GM18907 (cell line): Measurements from ENCODE around the gene ZCCHC2.

Experiments used
- ATAC-seq: cut with Tn5 transposase; IDR thresholded peaks from one replicate; pipeline ENCODE4 v1.9.1; 2021; ENCODE audit warnings: mild to moderate bottlenecking, moderate library complexity; ENCODE audit not compliant: unreplicated experiment

Gene ZCCHC2

DNA sequence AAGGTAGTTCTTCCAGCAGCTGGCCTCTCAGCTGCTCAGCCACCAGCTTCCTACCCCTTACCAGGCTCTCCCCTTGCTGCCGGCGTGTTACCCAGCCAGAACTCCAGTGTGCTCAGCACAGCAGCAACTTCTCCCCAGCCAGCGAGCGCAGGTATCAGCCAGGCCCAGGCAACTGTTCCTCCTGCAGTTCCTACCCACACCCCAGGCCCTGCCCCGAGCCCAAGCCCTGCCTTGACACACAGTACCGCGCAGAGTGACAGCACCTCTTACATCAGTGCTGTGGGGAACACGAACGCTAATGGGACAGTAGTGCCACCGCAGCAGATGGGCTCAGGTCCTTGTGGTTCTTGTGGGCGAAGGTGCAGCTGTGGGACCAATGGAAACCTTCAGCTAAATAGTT, 52.0 kb downstream of the ZCCHC2 start:
- ATAC-seq, result no peak

DNA sequence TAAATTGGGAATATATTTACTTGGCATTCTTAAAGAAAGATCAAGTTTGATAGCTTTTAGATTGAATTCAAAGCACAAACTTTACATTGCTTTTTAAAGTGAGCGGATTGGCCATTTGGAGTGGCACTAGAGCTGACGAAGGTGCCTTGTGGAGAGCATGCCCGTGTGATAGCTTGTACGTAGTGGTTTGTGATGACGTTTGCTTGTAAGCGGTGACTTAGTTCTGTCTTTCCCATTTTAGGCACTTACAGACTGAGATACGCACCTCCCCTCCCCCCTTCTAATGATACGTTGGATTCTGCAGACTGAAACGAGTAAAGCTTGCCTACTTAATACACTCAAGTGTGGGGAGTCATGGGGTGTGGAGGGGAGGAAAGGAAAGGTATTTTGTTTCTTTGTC, 53.4 kb downstream of the ZCCHC2 start:
- ATAC-seq, result no peak

DNA sequence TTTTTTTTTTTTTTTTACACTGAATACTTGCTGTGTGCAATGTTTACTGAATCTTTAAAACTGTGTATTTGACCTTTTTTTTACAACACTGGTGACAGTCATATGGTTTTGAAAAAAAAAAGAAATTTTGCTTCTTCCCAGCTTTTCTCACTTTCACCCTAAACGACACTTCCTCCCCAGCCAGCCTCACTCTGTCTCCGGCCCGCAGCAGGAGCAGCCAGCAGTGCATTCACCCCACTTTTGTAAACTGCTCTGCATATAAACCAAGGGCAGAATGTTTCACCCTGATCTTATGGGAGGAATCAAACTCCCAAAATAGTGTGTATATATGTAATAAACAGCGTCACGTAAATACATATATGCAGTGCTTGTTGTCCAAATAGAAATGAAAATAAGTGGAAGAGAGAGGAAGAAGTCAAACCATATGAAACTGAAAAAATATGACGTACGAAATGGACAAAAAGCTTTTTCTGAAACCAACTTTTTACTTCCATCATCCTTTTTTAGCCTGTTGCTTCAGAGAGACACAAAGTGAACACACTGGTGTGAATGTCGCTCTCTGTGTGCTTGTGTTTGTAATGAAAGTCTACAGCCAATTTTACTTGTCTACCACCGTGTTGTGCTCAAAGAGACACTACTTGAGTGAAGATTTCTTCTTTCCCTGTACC, 54.2 kb downstream of the ZCCHC2 start:
- ATAC-seq, result peak; percentile 60

DNA sequence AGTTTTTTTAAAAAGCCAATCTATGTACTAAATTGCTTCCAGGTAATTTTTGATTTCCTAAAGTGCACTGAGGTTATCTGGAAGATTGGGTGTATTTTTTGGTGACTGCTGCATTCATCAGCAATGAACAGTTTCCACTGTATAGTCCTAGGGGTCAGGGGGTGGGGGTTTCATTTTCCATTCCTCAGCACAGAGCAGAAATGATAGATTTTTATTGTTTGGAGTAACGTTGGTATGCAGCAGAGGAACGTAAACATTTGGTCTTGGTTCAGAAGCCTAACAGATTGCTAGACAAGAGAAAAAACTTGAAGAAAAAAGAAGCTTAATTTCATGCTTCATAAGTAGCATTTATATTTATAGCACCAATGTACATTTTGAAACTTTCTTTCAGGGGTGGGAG, 54.9 kb downstream of the ZCCHC2 start:
- no peak for ATAC-seq

DNA sequence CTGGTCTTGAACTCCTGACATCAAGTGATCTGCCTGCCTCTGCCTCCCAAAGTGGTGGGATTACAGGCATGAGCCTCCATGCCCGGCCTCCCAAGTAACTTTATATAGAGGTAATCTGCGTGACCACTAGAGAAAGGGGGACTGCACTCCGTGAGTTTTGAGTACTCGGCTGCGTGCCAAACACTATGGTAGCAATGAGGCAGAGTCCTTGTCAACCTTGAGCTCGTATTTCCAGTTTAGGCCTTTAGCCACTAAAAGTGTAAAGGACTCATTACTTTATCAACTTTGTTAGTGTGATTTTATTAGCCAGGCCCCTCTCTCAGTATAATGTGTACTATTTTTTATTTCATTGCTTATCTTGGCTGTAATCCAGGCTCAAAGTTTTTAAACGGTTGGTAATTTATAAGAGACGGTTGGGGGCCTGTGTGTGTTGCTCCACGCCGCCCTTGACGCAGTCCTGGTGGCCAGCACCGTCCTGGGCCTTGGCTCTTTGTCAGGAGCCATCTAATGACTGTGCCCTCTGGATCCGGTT, 56.2 kb downstream of the ZCCHC2 start:
- ATAC-seq, result no peak

DNA sequence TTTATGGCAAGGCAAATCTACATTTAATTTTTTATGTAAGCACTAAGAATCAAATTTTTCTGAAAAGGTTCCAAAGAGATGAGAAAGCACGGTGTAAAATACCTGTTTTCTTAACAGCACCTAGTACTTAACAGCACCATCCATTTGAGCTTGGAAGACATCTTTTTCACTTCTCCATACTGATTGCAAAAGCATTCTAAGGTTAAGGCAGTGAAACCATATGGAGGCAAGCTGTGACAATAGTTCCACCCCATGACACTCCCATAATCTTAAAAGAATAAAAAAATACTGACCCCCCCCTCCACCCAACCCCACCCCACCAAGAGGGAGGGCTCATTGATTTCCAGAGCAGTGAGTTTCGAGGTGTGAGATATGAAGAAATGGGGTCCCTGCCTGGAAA, 60.6 kb downstream of the ZCCHC2 start:
- ATAC-seq, result no peak

DNA sequence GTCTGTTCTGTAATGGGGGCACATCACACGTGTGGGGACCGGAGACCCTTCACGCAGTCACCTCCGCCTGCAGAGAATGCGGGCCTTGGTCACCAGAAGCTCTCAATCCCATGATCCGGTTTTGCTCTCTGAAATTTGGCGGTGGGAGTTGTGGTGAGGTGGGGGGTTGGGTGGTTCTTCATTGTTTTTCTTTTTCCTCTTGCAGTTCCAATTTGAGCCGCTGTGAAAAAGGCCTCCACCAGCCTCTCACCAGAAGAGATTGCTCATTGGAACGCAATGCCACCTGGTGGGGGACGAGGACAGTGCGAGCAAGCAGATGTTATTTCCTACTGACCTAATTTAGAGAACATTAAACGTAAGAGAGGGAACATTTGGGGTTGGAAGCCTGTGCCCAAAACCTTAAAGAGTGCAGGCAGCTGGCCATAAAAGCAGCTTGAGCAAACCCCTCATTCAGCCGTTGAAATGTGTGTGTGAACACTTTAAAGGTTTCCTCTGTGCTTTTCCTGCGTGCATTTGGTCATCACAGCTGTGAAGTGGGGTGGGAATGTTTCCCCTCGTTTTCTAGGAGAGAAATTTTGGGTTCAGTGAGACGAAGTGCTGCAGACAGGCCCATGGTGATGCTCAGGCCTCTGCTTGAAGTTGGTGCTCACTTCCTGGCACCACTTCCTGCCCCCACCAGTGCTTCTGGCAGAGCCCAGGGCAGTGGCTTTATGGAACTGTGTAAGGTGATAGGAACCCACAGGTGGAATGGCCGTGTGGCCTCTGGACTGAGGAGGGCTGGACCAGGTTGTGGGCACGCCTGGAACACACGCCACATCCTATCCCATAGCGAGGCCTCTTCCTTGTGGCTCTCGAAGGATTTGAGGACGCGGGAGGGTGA, 61.7 kb downstream of the ZCCHC2 start:
- peak; percentile 85 for ATAC-seq

DNA sequence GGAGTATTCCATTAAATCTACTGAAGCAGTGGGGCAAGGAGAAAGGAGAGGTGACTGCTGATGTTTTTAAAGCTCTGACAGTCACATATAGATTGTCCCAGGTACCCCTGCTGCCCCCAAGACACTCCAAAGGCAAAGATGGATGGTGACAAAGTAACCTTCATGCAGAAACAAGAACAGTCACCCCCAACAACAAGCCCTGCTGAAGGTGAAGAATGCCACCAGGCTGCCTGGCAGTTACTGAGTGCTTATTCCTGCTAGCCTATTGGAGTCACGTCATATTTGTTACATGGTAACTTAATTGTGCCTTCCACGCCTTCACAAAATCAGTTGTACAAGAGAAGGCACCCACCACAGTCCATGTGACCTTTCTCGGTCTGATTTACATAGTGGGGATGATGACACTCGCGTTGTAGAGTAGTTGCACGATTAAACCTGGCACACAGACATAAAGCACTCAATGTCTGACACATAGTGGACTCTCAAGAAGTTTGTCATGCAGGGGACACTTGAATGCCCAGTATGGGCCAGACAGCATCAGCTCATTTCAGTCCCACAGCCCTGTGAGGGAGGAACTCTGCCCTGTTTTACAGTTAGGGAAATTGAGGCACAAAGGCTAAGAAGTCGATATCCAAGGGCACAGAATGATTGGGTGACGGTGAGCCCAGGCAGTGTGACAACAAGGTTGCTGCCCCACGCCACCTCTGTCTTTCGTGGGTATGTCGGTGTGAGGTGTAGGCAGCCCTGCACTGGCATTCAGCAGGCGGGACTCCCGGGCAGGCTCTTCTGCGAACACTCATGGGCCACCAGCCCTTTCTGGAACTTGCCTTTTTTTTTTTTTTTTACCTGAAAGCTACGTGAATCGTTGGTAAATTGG, 62.7 kb downstream of the ZCCHC2 start:
- peak; percentile 35 for ATAC-seq

DNA sequence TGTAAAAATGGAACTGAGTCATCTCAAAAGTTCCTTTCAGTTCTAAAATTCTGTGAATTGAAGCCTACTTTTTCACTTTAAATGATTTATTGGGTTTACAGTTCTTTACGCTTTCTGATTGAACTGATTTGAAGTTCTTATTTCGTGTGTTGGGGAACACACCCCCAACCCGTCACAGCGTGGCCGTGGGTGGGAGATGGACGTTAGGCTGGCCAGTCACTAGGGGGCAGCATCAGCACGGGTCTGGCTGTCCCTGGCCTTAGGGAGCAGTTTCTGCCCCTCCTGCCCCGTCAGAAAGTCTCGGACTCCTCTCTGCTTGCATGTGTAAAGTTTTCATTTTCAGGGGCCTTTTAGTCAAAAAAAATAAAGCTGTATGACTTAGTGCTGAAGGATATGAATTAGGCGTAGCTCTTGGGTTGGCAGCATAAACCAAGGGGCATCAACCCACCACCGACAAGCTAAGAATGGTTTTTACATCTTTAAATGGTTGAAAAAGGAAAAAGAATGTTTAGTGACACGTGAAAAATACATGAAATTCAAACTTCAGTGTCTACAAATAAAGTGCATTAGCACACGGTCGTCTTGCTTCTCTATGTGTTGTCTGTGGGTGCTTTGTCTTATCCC, 63.4 kb downstream of the ZCCHC2 start:
- peak; percentile 65 for ATAC-seq

DNA sequence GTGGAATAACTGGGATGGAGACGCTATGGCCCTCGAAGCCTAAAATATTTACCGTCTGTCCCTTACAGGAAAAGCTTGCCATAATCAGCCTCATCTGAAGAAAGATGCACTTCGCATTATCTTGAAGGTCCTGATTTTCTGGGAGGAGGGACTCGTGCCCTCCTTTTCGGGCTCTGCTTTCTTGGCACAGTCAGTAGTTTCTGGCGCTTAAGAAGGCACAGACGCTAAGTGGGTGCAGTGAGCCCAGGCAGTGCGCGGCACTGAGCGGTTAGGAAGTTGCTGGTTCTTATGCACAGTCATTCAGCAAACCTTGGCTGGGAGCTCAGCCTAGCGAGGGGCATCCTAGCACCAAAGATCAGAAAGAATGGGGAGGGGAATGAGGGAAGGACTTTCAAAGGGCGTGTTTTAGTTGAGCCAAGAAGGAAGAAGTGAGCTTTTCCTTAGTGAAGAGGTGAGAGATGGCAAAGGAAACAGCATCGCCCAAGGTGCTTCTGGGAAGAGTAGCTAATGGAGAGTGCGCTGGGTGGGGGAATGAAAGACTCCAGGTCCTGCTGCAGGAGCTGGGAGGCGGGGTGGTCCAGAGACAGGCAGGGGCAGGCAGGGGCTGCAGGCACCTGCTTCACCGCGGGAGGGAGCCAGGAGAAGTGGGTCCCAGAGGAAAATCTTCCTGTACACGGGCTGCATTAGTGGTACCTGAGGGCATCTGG, 64.1 kb downstream of the ZCCHC2 start:
- no peak for ATAC-seq

DNA sequence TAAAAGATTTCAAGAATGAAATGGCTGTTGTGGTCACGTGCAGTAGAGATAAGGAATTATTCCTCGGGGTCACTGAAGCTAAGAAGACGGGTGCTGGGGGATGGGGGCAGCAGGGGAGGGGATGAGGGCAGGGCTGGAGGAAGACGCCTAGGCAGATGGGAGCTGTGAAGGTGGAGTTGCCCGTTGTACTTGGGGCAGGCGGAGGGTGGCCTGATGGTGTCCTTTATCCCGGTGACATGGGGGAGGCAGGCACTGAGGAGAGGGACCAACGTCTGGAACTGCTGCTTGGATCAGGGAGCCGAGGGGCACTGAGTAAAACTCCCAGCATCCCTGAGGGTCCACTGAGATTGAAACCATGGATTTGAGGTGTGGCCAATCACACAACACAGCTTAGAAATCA, 64.9 kb downstream of the ZCCHC2 start:
- ATAC-seq, result no peak

DNA sequence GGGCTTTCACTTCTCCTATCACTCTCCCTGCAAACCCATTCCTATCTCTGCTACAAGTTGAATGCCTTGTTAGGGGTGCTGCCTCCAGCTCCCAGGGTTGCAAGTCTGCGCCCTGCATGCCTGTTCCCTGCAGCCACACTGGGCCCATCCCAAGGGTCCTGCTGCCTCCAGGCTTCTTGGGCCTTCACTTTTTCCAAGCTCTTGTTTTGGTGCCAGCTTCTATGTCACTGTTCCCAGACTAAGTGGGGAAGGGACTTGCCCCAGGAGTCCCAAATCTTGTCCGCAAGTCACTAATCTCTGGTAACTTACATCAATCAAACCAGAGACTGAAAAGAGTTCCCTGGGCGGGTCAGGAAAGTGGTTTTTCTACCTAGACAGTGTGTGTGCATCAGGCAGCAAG, 65.4 kb downstream of the ZCCHC2 start:
- no peak for ATAC-seq

DNA sequence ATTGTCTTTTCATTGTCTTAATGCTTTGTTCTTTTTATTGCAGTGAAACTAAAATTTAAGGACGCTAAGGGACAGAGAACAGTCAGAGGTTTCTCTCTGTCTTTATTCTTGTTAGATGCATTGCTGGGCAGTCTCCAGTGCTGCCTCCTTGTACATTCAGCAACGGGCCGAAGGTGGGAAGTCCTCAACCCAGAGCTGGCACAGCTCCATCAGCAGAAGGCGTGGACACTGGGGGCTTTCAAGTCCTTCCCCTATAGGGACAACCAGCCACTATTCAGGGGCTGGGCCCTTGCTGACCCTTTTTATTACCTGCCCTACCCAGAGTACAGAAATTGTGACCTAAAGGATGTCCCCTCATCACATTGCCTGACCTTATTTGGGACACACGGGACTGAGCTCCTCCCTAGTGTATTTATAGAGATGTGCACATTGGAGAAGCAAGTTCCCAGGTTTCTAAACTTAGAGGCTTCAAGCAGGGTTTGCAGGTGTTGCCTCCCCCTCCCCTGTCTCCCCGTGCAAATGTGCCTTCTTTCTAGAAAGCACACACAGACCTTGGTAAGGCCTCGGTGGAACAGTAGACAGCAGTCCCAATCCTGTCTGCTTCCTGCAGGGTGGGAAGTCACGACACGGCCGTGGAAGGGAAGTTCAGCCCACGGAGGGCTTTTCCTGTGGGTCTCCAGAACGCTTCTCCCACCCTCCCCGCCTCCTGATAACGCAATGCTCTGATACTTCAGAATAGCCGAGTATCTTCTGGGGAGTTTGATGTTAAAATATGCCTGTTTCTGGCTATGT, 68.2 kb downstream of the ZCCHC2 start:
- no peak for ATAC-seq

DNA sequence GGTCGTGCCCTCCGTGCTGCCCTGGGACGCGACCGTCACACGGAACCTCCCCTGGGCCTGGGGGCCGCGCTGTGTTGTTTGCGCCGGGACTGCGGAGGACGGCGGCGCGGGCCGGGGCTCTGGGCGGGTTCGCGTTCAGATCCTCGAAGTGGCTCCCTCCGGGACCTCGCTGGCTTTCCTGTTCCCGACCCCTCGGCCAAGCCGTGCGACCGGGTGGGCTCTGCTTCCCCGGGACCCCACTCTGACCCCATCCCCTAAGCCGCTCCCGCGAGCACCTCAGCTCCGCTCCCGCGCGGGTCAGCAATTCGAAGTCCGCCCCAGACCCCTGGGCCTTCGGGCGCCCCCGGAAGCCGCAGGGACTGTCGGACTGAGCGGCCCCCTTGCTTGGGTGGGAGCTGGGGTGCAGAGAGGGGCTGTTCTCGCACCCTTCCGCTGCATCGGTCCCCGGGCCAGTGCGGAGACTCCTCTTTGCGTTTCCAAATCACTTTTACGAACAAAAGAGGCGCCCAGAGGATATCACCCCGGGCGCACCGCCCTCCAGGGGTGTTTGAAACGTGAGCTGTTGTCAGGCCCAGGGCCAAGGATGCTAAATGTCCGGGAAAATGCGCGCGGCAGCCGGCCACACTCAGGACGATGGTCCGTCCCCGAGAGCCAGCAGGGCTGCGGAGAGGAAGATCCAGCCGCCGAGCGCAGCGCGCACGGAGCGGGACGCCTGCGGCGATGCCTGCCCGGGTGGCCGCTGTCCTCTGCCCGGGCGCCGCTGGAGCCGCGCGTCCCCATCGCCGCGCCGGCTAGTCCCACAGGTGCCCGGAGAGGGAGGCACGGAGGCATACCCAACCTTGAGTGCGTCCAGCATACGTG, 73.5 kb downstream of the ZCCHC2 start:
- no peak for ATAC-seq

DNA sequence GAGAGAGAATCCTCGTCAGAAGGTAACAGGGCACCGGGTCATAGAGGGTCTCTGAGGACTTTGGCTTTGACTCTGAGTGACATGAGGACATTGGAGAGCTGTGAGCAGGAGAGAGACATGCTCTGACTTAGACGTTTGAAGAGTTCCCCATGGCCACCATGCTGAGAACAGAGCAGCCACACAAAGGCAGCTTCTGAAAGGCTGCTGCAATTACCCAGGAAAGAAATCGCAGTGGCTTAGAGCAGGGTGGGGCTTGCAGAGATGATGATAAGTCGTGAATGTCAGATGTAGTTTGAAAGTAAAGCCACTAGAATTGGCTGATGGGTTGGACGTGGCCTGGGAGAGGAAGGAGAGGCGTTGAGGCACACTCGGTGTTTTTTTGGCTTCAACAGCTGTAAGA, 79.0 kb downstream of the ZCCHC2 start:
- ATAC-seq, result no peak

DNA sequence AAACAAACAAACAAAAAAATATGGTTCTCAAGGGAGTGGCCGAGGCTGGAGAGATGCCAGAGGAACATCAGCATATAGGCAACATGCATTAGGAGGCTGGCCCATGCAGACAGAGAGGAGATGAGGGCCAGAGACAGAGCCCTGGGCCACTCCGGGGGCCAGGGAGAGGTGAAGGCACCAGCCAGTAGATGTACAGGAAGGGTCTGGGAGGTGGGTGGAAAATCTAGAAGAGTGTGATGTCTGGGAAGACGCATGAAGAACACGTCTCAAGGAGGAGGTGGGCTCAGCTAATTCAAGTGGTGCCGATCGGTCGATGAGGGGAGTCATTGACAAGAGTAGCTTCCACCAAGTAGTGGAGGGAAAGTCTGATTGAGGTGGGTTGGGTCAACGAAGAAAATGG, 79.9 kb downstream of the ZCCHC2 start:
- ATAC-seq, result no peak

DNA sequence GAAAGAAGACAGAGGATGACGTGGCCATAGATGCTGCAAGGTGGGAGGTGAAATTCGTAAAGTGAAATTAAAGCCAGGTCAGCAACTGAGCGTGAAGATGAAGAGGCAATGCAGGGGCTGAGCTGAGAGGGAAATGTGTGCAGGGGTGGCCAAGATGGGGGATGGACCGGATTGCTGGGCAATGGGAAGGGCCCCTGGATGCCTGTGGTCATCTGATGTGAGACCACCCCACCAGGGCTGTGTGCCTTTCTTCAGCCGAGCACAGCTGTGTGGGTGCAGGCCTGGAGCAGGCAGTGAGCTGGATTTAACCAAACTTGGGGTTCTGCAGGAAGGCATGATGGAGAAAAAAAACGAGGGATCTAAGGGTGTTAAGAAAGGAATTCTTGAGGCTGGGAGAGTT, 80.4 kb downstream of the ZCCHC2 start:
- no peak for ATAC-seq

DNA sequence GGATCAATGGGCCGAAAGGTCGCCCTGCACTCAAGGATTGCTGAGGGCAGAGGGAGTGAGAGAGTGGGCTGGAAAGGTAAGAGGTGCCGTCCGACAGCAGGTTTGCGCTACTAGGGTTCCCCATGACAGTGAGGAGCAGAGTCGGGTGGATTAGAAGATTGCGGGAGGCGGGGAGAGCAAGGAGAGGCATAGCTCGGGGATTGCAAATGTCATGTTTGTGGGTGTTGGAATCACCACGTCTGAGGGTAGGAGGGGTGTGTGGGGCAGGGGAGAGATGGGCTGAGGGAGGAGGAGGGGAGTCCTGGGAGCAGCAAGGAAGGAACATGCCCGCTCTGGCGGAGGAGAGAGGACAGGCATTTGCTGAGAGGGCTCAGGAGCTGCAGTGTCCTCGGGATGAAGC, 81.2 kb downstream of the ZCCHC2 start:
- no peak for ATAC-seq
